SK-N-SH (cell line): ENCODE data around the gene SDSL. TPM values are rescaled to one million over a fixed set of nuclear protein-coding genes. Genes with fewer than 3 reads are reported as not detected.

Experiments used
- CTCF ChIA-PET: fragments of 300-600, 350-600 bp; formaldehyde crosslinking; extraction: SDS; loops from one replicate; lab custom pipeline; 2021; lab: Yijun Ruan, JAX
- POLR2A ChIA-PET: fragments of 350-600 bp; sonication (Branson Sonifier 250); formaldehyde crosslinking; extraction: SDS; loops from one replicate; lab custom pipeline; 2020; ENCODE audit warnings: antibody characterized with exemption, inconsistent platforms; lab: Yijun Ruan, JAX
- DNase-seq: peaks from one replicate; pipeline ENCODE4 v3.0.0; 2012
- H2AFZ ChIP-seq: fragments of 200-600 bp; sonication (generic); 2 replicates; pipeline ENCODE4 v1.8.1; 2016; ENCODE audit warnings: antibody characterized with exemption, mild to moderate bottlenecking, low read depth
- H3F3A ChIP-seq: fragments of 200-600 bp; sonication (generic); replicated peaks from 2 replicates; pipeline ENCODE3; 2016; ENCODE audit warnings: antibody characterized with exemption, mild to moderate bottlenecking; ENCODE audit not compliant: insufficient read depth
- H3K27ac ChIP-seq, 2 experiments: fragments of 200-500 bp in 1 of 2; fragments of 200-600 bp in 1 of 2; sonication (Bioruptor generic) in 1 of 2; sonication (generic), shearing (Covaris generic) in 1 of 2; 2 replicates each; pipeline versions ENCODE4 v1.5.1 to v1.6.1; 2014 to 2016; ENCODE audit warnings: low read depth in 2 of 2, inconsistent platforms in 1 of 2, low read length in 1 of 2, mild to moderate bottlenecking in 1 of 2, mixed read lengths in 1 of 2
- H3K27me3 ChIP-seq: fragments of 200-600 bp; sonication (generic), shearing (Covaris generic); 2 replicates; pipeline ENCODE4 v1.6.1; 2016; ENCODE audit warnings: mixed run types; ENCODE audit not compliant: insufficient read depth
- H3K36me3 ChIP-seq, 2 experiments: fragments of 200-500 bp in 1 of 2; fragments of 200-600 bp in 1 of 2; sonication (Bioruptor generic) in 1 of 2; sonication (generic) in 1 of 2; replicated peaks in 1 of 2; 2 replicates each; pipeline versions ENCODE3 to v1.5.1; 2014 to 2016; ENCODE audit warnings: low read length in 1 of 2, mild to moderate bottlenecking in 1 of 2; ENCODE audit not compliant: insufficient read depth in 2 of 2, control insufficient read depth in 1 of 2
- H3K4me1 ChIP-seq, 2 experiments: fragments of 200-500 bp in 1 of 2; fragments of 200-600 bp in 1 of 2; sonication (Bioruptor generic) in 1 of 2; sonication (generic), shearing (Covaris generic) in 1 of 2; 2 replicates each; pipeline versions ENCODE4 v1.5.1 to v1.6.1; 2014 to 2016; ENCODE audit warnings: low read depth in 1 of 2, low read length in 1 of 2, mixed run types in 1 of 2; ENCODE audit not compliant: insufficient read depth in 2 of 2, control insufficient read depth in 1 of 2
- H3K4me2 ChIP-seq: fragments of 200-600 bp; sonication (generic), shearing (Covaris generic); 2 replicates; pipeline ENCODE4 v1.6.1; 2017; ENCODE audit warnings: mixed run types
- H3K4me3 ChIP-seq, 2 experiments: fragments of 200-500 bp in 1 of 2; fragments of 200-600 bp in 1 of 2; sonication (Bioruptor generic) in 1 of 2; sonication (generic), shearing (Covaris generic) in 1 of 2; 2 replicates each; pipeline versions ENCODE4 v1.5.1 to v1.8.1; 2014 to 2016; ENCODE audit warnings: low read depth in 2 of 2, inconsistent platforms in 1 of 2, low read length in 1 of 2, mild to moderate bottlenecking in 1 of 2, mixed read lengths in 1 of 2, moderate library complexity in 1 of 2
- H3K79me2 ChIP-seq: fragments of 200-600 bp; sonication (generic); 2 replicates; pipeline ENCODE4 v1.8.1; 2017; ENCODE audit warnings: mild to moderate bottlenecking; ENCODE audit not compliant: insufficient read depth
- H3K9ac ChIP-seq: fragments of 200-600 bp; sonication (generic); 2 replicates; pipeline ENCODE4 v1.6.1; 2017; ENCODE audit warnings: mixed run types
- H3K9me2 ChIP-seq: fragments of 200-600 bp; sonication (generic); 2 replicates; pipeline ENCODE4 v1.6.1; 2017; ENCODE audit warnings: mixed run types
- H3K9me3 ChIP-seq: fragments of 200-600 bp; sonication (generic); 2 replicates; pipeline ENCODE4 v1.6.1; 2017; ENCODE audit warnings: mixed run types, mild to moderate bottlenecking, moderate library complexity
- H4K20me1 ChIP-seq: fragments of 200-600 bp; sonication (generic); 2 replicates; pipeline ENCODE4 v1.6.1; 2017; ENCODE audit warnings: mild to moderate bottlenecking, mixed run types; ENCODE audit not compliant: insufficient read depth
- EP300 ChIP-seq, 2 experiments: IDR thresholded peaks; 2 replicates each; pipeline versions ENCODE4 v1.4.0 to v1.6.1; 2012; ENCODE audit warnings: borderline replicate concordance in 1 of 2, low read depth in 1 of 2, low read length in 1 of 2
- FOXJ3 ChIP-seq: sonication (generic); formaldehyde crosslinking; IDR thresholded peaks from 2 replicates; pipeline ENCODE4 v1.5.1; 2020; ENCODE audit warnings: mild to moderate bottlenecking, missing genetic modification reagents
- GATA2 ChIP-seq: sonication (generic); formaldehyde crosslinking; IDR thresholded peaks from 2 replicates; pipeline ENCODE4 v1.5.0; 2020; ENCODE audit warnings: mild to moderate bottlenecking, missing genetic modification reagents
- MEF2A ChIP-seq: IDR thresholded peaks from 2 replicates; pipeline ENCODE4 v1.4.0; 2012; ENCODE audit warnings: low read depth, borderline replicate concordance
- NRF1 ChIP-seq: IDR thresholded peaks from 2 replicates; pipeline ENCODE4 v1.6.1; 2012; ENCODE audit warnings: low read depth, mild to moderate bottlenecking, low read length
- RCOR1 ChIP-seq: fragments of 150-350 bp; IDR thresholded peaks from 2 replicates; pipeline ENCODE4 v1.6.1; 2017; ENCODE audit warnings: antibody characterized with exemption, low read length
- REST ChIP-seq: IDR thresholded peaks from 2 replicates; pipeline ENCODE4 v1.6.1; 2012; ENCODE audit warnings: mild to moderate bottlenecking, low read depth, low read length, moderate library complexity
- RFX5 ChIP-seq: IDR thresholded peaks from 2 replicates; pipeline ENCODE4 v1.6.1; 2012; ENCODE audit warnings: mild to moderate bottlenecking, improper control_type of control experiment, low read length
- RXRA ChIP-seq: IDR thresholded peaks from 2 replicates; pipeline ENCODE4 v1.4.0; 2012; ENCODE audit warnings: low read depth, mild to moderate bottlenecking, borderline replicate concordance
- SMC3 ChIP-seq: IDR thresholded peaks from 2 replicates; pipeline ENCODE4 v1.6.1; 2012; ENCODE audit warnings: low read depth, low read length, improper control_type of control experiment
- TCF12 ChIP-seq: IDR thresholded peaks from 2 replicates; pipeline ENCODE4 v1.4.0; 2012
- WGBS: methylation state at CpG from one replicate; pipeline ENCODE4 v1.1.6; 2017; ENCODE audit warnings: low lambda C conversion rate; 5-methylcytosine and 5-hydroxymethylcytosine counted together
- polyA plus RNA-seq, 3 experiments: library from polyadenylated mRNA; depleted of rRNA; stranded (reverse); fragments of >200 nt; gene quantifications; 2 replicates each; pipeline ENCODE4 v1.2.3, GENCODE V29; 2012
- TF ChIP-seq, protein P1 (sequence below): IDR thresholded peaks from 2 replicates; pipeline ENCODE4 v1.4.0; 2012; ENCODE audit warnings: low read depth
- TF ChIP-seq, protein P2 (sequence below): IDR thresholded peaks from 2 replicates; pipeline ENCODE4 v1.4.0; 2012; ENCODE audit warnings: low read depth, borderline replicate concordance
- TF ChIP-seq, protein P3 (sequence below): fragments of 150-350 bp; IDR thresholded peaks from 2 replicates; pipeline ENCODE4 v1.6.1; 2016; ENCODE audit warnings: mild to moderate bottlenecking, low read depth, low read length

SDSL gene
- polyA plus RNA-seq, 1 of the 3 experiments (the other 2 are of a cell fraction), result 33.7 TPM

DNA sequence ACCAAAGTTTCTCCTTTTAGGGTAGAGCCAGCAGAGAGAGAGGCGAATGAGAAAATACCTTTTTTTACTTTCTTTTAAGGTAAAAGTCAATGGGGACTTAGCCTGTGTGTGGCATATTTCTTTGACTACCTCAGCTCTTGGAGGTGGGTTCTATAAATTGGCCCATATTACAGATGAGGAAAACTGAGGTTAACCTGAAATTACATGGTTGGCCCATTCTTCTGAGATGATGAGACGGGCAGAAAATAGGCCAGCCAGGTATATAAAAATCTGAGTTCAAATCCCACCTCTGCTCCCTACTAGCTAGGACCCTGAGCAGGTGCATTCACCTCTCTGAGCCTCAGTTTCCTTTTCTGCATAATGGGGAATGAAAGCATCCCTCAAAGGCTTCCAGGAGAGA lies 27.1 kb downstream of the SDSL start:
- ChIA-PET POLR2A (no interaction called here), CTCF (interaction anchor here (1.0 kb wide), 1 partner anchor 13 kb away, joined by 5 read pairs; no protein-coding TSS in a partner anchor)
- no peak for DNase-seq
- H3K4me2 ChIP-seq, result no peak overlapping the region
- no peaks in the 10 kb centered on the region for H4K20me1 ChIP-seq
- no peaks in the 10 kb centered on the region for H3F3A ChIP-seq
- H3K9me3 ChIP-seq, result no peaks in the 10 kb centered on the region
- TF ChIP-seq, protein P1, sequence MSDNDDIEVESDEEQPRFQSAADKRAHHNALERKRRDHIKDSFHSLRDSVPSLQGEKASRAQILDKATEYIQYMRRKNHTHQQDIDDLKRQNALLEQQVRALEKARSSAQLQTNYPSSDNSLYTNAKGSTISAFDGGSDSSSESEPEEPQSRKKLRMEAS, result no peak
- no peak for TF ChIP-seq TCF12
- TF ChIP-seq MEF2A, result no peak
- TF ChIP-seq, protein P2, sequence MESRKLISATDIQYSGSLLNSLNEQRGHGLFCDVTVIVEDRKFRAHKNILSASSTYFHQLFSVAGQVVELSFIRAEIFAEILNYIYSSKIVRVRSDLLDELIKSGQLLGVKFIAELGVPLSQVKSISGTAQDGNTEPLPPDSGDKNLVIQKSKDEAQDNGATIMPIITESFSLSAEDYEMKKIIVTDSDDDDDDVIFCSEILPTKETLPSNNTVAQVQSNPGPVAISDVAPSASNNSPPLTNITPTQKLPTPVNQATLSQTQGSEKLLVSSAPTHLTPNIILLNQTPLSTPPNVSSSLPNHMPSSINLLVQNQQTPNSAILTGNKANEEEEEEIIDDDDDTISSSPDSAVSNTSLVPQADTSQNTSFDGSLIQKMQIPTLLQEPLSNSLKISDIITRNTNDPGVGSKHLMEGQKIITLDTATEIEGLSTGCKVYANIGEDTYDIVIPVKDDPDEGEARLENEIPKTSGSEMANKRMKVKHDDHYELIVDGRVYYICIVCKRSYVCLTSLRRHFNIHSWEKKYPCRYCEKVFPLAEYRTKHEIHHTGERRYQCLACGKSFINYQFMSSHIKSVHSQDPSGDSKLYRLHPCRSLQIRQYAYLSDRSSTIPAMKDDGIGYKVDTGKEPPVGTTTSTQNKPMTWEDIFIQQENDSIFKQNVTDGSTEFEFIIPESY, result no peak
- no peak for TF ChIP-seq REST
- TF ChIP-seq EP300 (IDR thresholded peaks at IDR 0.05; ENCODE audit: borderline replicate concordance in 1 of 2, low read depth in 1 of 2, low read length in 1 of 2), result no peak
- no peak for TF ChIP-seq FOXJ3
- no peak for TF ChIP-seq GATA2 (CRISPR knock-in tag)
- no peak for TF ChIP-seq RCOR1
- no peak for TF ChIP-seq RFX5
- TF ChIP-seq, protein P3, sequence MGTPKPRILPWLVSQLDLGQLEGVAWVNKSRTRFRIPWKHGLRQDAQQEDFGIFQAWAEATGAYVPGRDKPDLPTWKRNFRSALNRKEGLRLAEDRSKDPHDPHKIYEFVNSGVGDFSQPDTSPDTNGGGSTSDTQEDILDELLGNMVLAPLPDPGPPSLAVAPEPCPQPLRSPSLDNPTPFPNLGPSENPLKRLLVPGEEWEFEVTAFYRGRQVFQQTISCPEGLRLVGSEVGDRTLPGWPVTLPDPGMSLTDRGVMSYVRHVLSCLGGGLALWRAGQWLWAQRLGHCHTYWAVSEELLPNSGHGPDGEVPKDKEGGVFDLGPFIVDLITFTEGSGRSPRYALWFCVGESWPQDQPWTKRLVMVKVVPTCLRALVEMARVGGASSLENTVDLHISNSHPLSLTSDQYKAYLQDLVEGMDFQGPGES, result no peak
- TF ChIP-seq RXRA, result no peak
- no peak for TF ChIP-seq SMC3
- TF ChIP-seq NRF1, result no peak
- H3K27me3 ChIP-seq, result peaks cover 3% of the 10 kb centered on the region; the same call in 1 of the 2 replicates
- no peak overlapping the region for H3K27ac ChIP-seq
- no peaks in the 10 kb centered on the region for H3K9me2 ChIP-seq
- no peaks in the 10 kb centered on the region for H3K36me3 ChIP-seq
- no peak overlapping the region for H3K9ac ChIP-seq
- 45% methylated on average over 2 of the region's 2 CpGs for WGBS
- H3K4me3 ChIP-seq, result no peak overlapping the region
- H2AFZ ChIP-seq, result no peak overlapping the region
- no peaks in the 10 kb centered on the region for H3K4me1 ChIP-seq
- H3K79me2 ChIP-seq, result no peaks in the 10 kb centered on the region
